Measurements from ENCODE around the gene ARID1B.

Gene ARID1B

DNA sequence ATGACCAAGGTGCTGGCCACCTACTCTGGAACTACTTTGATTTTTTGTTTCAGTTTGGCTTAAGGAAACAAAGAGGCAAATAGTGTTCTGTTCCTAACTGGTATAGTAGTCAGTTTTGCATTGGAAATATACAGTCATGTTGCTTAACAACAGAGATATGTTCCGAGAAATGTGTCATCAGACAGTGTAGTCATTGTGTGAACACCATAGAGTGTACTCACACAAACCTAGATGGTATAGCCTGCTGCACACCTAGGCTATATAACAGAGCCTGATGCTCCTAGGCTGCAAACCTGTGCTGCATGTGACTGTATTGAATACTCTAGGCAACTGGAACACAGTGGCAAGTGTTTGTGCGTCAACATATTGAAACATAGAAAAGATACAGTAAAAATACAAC, 80.4 kb downstream of the ARID1B start:
- no peak for DNase-seq

DNA sequence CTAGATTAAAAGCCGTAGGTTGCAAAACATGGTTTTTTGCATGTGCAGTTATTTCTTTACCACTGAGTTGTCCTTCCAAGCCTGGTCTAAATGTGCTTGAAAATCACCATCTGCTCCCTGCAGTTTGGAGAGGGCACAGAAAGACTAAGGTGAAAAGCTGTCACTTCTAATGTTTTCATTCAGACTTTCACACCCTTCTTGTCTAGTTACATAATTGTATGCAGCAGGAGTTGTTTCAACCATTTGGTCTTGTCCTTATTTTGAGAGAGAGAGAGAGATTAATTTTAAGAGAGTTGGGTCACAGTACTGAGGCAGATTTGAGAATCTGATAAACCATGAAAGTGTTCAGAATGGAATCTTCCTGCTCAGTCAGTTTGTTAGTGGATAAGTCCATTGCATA, 82.5 kb downstream of the ARID1B start:
- no peak for DNase-seq

DNA sequence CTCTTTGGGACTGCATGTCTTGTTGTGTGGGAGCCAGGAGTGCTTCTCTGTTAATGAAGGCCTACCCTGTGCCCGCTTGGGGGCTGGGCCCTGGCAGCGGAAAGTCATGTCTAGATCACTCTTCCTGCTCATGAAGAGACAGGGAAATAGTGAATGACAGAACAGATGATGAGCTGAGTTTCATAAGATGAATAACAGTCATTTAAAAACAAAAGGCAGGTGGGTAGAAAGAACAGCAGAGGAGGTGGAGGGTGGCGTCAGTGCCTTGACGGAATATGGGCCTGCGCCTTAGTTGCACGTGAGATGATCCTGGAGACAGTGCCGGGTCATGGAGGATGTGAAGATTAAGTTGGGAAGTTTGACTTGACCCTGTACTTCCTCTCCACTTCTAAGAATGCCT, 85.5 kb downstream of the ARID1B start:
- no peak for DNase-seq

DNA sequence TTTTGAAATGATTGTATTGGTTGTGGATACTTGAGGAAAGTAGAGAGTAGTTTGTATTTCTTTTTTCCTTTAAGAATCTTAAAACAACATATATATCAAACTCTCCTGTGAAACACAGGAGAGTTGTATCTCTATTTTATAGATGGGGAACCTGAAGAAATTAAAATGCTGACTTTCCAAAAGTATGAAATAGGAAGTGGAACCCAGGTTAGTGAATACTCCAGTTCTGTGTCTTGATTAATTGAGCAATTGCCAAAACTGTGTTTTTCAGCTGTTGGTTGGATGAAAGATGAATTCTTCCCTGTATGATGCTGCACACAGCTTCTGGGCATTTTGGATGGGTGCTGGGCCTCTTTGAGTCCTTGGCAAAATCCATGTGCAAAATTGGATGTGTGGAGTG, 86.3 kb downstream of the ARID1B start:
- no peak for DNase-seq

DNA sequence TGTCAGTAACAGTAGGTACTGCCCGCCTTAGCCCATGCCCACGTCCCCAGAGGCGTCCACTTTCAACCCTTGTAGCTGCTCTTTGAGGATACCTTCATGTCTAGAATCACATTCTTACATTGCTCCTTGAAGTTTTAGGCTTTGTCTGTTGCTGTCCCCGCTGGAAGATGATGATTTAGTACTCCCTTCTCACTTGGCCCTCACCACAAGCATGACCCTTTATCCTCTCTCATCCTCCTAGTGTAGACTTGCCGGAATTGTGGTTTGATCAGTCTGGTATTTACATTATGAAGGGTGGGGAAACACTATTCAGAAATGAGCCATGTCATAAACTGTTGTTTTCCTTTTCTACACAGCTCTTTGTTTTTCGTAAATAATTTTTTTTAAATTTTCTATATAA, 87.4 kb downstream of the ARID1B start:
- DNase-seq, result no peak

DNA sequence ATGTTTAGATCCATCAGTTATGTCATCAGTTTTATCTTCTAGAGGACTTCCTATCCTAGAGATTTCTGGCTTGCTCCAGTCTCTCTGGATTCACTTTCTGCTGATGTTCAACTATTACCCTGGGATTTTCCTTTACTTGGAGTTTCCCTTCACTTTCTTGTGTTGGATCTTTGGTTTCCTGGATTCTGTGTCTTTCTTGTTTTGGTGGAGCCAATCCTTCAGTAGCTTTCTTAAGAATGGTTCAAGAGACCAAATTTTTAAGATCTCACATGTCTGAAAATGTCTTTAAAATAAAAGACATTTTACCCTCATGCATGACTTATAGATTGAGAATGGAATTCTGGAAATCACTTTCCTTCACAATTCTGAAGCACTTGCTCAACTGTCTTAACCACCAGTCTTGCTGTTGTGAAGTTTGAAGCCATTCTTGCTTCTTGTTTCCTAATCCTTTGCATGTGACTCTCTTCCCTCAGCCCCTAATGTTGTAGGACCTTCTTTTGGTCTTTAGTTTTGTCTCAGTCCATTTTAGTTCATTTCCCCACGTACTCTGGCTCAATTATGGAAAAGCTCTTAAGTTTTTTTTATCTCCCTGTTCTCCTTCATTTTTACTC, 87.9 kb downstream of the ARID1B start:
- no peak for DNase-seq

DNA sequence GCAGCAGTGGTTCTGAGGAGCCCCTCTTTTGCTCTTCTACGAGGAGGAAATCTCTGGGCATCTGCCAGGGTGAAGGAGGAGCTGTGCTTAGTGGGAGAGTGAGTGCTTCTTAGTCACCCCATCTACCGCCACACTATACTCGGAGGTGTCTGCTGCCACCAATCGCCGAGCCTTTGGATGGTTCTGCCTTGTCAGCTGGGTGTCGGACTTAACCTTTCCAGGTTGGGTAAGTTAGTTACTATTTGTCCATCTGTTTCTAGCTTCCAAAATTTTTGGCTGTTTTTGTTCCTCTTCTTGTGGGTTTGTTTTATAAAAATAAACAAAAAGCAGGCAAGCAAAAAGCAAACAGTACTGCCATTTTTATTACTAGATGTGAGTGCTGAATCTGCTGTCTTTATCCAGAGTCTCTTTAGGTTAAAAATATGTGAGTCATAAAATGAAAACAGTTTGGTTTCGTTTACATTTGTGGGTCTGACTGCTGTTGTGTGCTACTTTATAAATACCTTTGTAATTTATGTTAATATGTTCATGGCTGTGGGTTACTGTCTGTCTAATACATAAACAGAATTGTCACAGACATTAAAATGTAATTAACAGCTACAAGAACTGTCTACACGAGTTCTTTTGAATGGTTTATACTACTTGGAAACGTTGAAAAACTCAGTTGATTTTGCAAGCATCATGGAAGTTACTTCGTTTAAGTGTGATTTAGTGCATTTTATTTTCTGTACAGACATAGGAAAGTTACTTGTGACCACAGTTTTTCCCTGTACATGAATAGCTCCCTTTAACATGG, 89.2 kb downstream of the ARID1B start:
- peak; percentile 7 for DNase-seq

DNA sequence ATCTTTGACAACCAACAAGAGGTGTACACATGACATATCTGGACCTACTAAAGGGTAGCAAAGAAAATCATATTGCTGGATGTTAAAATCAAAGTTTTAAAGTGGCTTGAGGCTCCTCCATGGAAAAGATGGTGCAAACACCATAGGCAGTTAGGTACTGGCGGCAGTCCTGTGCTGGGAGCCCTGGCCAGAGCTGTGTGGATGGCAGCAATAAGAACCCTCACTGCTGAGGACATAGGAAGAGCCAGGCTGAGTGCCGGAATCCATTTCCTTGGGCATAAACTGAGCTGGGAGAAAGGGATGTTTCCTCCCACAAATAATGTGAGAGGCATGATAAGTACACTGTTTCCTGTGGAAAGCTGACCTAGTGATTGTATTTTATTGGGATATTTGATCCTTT, 89.9 kb downstream of the ARID1B start:
- no peak for DNase-seq

DNA sequence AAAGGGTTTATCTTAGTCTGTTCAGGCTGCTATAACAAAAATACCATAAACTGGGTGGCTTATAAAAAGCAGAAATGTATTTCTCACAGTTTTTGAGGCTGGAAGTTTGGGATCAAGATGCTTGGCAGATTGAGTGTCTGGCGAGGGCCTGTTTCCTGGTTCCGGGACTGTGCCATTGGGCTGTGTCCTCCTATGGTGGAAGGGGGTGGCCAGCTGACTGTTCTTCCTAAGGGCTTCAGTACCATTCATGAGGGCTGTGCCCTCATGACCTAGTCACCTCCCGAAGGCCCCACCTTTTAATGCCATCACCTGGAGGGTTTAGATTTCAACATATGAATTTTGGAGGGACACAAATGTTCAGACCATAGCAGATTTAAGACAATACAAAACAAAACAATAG, 91.2 kb downstream of the ARID1B start:
- no peak for DNase-seq

DNA sequence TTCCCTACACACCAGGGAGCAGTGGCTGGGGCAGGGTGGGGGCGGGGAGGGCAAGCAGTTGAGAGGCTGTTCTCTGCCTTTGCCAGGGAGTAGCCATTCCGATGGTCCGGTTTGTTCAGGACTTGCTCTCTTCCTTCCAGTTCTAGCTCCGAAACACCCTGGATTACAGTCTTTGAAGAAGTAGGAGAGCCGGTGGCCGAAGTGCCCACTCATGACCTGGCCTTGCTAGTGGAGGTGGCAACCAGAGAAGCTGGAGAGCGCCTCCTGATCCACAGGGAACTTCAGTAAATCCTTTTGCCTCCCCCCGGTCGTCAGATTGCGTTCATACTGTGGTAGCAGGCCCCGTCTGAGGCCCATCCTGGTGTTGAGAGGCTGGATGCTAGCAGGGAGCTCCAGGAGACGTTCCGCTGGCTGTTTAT, 92.8 kb downstream of the ARID1B start:
- no peak for DNase-seq

DNA sequence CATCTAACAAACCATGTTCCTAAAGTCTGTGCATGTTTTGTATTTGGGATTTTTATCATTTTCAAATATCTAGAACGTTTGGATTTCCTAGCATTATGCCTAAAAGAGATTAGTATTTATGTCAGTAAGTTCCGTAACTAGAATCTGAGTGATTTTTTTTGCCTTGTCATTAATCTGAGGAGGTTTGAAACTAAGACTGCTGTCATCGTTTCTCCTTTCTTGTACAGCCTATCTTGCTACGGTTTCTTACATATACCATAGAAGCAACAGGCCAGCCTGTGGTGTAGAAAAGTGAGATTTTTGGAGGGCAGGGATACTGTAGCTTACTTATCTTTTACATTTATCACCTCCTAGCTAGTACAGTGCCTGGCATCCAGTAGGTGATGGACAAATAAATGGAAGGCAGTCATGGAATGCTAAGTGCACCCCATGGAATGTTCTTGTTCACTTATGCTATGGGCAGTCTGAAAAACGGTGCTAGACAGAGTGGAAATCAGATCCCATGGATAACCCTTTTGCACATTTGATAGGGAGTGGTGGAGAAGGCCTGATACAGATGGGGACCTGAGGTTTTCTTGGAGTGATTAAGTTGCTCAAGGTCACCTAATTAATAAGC, 93.9 kb downstream of the ARID1B start:
- DNase-seq, result no peak

DNA sequence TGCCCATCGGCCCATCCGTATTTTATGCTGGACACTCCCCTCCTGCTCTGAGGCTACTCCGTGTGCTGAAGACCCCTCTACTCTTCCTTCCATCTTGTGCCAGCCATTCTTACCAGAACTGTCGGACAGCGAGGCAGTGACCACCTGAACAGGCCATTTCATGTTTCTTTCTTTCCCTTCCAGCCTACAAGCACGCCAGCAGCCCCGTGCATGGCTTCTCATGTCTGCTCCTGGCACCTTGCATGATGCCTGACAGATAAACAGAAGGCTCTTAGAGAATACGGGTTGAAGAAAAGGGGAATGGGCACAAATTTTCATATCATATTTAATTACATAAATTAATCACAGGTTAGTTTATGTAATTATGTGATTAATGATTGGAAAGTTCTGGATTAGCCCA, 95.7 kb downstream of the ARID1B start:
- no peak for DNase-seq

DNA sequence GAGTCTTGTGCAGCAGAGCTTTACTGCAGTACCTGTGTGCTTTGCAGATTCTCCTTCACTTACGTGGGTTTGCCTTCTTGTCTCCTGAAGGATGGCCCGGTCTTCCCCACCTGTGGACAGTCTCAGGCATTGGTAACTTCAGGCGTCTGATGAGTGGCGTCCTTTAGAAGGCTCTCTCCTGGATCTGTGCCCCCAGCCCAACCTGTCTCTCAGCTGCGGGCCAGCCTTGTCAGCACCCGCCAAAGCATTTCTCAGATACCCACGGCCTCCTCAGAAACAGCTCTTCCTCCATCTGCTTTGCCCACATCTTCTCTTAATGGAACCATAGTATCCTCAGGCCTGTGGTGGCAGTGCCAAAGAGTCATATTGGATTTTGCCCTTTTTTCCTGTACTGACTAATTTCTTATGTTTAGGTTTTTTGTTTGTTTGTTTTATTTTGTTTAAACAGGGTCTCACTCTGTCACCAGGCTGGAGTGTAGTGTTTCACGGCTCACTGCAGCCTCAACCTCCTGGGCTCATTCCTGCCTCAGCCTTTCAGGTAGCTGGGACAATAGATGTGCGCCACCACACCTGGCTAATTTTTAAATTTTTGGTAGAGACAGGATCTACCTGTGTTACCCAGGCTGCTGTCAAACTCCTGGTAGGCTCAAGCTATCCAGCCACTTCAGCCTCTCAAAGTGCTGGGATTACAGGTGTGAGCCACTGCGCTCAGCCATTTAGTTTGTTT, 96.6 kb downstream of the ARID1B start:
- no peak for DNase-seq

DNA sequence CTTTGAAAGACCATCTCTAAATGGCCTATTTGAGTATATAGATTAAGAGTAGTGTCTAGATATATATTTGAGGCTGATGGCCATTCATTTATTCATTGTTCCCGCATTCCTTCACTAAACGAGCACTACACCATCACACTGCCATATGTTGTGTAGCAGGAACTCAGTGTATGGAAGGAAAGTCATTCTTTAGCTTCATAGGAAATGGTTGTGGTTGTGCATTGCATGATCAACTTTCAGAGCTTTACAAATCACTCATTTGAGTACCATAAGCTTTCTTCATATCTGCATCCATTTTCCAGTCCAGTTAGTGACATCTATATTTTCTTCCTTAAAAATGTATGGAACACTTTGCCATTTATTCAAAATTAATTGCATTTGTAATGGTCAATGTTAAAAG, 97.9 kb downstream of the ARID1B start:
- DNase-seq, result no peak

DNA sequence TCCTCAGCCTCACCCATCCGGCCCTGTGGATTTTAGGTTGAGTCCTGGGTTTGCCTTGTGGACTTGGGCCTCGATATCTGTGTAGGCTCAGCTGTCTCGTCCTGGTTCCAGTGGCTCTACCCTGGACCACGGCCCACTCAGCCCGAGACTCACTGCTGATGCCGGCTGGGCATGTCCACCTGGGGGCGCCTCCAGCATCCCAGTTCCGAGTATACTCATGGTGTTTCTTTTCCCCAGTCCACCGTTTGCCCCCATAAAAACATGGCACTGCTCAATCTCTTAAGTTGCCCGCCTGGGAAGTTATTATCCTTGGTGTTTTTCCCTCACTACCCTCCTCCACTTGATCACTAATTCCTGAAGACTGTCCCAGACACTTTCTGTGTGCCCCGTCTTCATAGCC, 99.1 kb downstream of the ARID1B start:
- DNase-seq, result no peak

DNA sequence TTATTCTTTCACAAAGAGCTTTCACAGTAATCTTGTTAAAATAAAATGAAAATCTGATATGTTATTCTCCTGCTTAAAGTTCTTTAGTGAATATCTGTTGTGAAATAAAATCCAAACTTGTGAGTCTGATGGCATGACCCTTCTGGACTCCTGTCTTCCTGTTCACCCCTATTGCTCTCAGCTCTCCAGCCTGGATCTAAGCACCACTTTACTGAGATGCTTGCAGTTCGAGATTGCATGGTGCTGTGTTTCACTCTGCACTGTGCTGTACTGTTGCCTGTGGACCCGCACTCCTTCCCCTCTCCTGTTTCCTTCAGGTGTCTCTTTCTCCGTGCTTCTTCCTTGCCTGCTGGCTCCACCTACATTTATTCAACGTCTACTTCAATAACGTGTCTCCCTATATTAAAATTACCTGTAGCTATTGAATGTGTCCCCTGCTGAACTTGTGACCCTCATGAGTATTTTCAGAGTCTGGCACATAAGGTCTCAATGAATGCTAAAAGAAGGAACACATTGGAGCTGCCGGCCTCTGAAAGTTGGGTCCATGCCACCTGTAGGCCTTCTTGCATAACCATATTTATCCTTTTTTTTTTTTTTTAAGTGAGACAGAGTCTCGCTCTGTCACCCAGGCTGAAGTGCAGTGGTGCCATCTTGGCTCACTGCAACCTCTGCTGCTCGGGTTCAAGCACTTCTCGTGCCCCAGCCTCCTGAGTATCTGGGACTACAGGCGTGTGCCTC, 100.1 kb downstream of the ARID1B start:
- no peak for DNase-seq

DNA sequence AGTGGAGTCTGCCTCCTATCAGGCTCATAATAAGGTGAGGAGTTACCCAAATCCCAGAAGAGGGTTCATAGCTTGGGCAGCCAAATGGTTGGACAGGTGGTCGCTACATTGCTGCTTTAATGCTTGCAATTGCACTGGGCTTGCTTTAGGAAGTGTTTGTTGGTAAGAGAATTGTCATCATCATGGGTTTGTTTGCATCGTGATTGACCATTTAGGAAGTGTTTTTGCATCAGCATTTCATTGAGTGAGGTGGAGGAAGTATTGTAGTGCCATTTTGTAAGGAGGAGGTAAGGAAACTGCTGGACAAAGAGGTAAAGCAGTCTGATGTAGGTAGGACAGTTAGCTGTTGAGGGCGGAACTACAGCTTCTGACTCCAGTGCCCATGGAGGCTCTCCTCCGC, 101.5 kb downstream of the ARID1B start:
- no peak for DNase-seq

DNA sequence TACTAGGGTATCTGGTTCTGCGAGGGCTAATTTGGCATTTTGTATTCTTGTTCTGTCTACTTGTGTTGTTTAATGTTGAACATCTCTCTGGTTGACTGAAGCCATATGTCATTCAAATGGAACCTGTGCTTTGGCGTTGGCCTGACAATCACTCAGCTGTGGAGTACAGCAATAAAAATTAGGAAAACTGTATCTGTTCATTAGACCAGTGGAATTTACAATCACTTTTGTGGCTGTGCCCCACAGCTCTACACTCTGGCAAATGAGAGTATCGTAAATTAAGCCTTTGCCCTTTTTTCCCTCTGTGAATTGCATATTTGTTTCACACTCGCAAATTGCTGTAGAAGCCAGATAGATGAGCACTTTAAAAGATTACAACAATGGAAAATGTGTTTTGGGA, 102.0 kb downstream of the ARID1B start:
- DNase-seq, result no peak

DNA sequence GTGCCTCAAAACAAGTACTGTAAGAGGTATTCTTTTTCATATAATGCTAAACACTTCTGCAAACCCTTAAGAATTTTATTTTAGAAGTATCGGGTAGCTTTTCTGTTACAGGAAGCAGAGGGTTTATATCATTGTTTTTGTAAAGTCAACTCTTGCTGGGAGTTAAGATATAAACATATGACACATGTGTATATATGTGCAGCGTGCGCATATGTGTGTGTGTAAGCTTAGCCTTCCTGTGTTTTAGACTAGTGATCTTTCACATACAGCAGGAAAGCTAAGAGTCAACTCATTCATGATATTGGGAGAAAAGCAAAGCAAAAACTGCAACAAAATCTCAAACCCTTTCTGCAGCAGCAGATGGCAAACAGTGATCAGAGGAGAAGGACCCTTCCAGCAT, 102.4 kb downstream of the ARID1B start:
- DNase-seq, result no peak

DNA sequence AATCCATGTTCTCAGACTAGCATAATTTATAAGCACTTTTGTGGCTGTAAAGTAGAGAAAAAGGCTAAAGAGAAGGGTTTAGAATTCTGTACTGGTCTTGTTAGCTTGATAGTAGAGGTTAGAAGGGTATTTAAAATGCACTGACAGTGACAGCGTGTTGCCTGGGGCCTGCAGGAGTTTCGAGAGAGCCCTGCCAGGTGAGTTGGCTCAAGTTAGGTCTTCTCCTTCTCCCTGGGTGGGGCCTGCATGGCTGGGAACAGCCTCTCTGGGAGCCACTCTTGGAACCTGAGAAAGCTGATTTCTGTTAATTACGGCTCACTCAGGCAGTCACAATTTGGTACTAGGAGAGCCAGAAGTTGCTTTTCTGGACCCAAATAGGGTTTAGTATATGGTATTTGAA, 103.7 kb downstream of the ARID1B start:
- no peak for DNase-seq

DNA sequence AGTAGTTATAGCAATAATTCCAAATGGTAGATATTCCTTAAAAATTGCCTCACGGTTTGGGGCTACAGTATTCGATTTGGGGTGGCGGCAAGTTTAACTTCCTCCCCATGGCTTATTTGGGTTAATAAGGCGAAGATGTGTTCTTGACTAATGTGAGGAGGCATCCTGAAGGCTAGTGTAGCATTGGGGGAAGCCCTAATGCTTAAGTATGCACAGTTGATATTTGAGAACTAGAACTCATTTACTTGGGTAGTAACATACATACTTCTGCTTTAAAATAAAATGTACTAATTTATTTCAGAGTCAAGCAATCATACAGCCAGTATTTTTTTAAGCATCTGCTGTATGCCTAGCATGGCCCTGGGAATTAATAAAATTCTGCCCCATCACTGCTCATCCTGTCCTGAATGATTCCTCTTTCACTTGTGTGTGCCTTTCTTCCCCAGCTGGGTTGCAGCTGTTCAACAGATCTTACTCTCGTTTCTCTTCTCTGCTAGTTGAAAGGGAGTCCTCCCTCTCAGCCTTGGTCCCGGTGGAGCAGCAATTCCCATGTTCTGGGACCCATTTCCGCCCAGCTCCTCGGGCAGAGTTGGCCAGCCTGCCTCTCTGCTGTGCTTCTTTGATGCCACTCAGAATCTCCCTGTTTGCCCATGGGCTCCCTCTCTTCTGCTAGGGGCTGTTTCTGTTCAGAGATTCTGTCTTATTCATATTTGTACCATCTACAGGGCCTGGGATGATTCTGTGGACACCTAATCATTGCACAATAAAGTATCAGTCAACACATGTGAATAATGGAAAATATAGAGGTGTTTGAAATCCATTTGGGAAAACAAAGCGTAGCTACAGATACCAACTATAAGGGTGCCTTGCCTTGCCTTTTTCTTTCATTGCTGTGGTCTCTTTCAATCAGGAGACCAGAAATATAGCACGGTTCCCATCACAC, 104.8 kb downstream of the ARID1B start:
- no peak for DNase-seq

Measured in T-helper 9 cell (primary cell).